Transverse colon (tissue), 4 donors: ENCODE results near the gene USP9Y. TPM values are rescaled to one million over a fixed set of nuclear protein-coding genes. Genes with fewer than 3 reads are reported as not detected.
"Not testable (repeated sequence)": the region's sequence is repeated elsewhere in the genome, so short reads cannot be mapped to it uniquely, and the experiment has no call there.

Source experiments
- DNase-seq: peaks from one replicate; pipeline ENCODE4 v3.0.0-alpha.2; 2019
- H3K27ac ChIP-seq, 4 donors: fragments of 200-600 bp; sonication (generic); 2 replicates each; pipeline ENCODE4 v1.5.1; 2016 to 2018; ENCODE audit warnings: inconsistent platforms in 4 of 4
- H3K27me3 ChIP-seq: fragments of 200-600 bp; sonication (generic); 2 replicates; pipeline ENCODE4 v1.5.1; 2017; ENCODE audit warnings: inconsistent platforms
- H3K36me3 ChIP-seq, 4 donors: fragments of 200-600 bp; sonication (generic); 2 replicates each; pipeline ENCODE4 v1.5.1; 2017 to 2019; ENCODE audit warnings: inconsistent platforms in 4 of 4
- H3K4me1 ChIP-seq, 4 donors: fragments of 200-600 bp; sonication (generic); 2 replicates each; pipeline ENCODE4 v1.5.1; 2017 to 2020; ENCODE audit warnings: inconsistent platforms in 4 of 4
- H3K4me3 ChIP-seq, 4 donors: fragments of 200-600 bp; sonication (generic); 1 replicate in 1 of 4; 2 replicates in 3 of 4; pipeline versions ENCODE4 v1.5.1 to v1.6.1; 2017 to 2019; ENCODE audit warnings: inconsistent platforms in 4 of 4
- H3K9me3 ChIP-seq, 2 donors: fragments of 200-600 bp; sonication (generic); 2 replicates each; pipeline ENCODE4 v1.5.1; 2017 to 2019; ENCODE audit warnings: inconsistent platforms in 2 of 2
- EP300 ChIP-seq: sonication (generic); formaldehyde crosslinking; IDR thresholded peaks from one replicate; pipeline ENCODE4 v1.6.1; 2017; ENCODE audit warnings: antibody characterized with exemption, low read depth
- POLR2A ChIP-seq: fragments of 450-650 bp; IDR thresholded peaks from one replicate; pipeline ENCODE4 v1.6.1; 2016; ENCODE audit warnings: antibody characterized with exemption, mild to moderate bottlenecking, moderate library complexity
- POLR2AphosphoS5 ChIP-seq, 3 donors: sonication (generic); formaldehyde crosslinking; IDR thresholded peaks; one replicate each; pipeline ENCODE4 v1.6.1; 2016; ENCODE audit warnings: antibody characterized with exemption in 3 of 3
- WGBS, 2 donors: methylation state at CpG; one replicate each; pipeline ENCODE4 v1.1.5; 2018; ENCODE audit warnings: low coverage in 1 of 2; 5-methylcytosine and 5-hydroxymethylcytosine counted together
- in situ Hi-C, 4 donors: fragments of 200-750 bp; cut with MboI; loops; one replicate each; pipeline versions ENCODE4 v1.15.0 to v1.15.1; 2017; ENCODE audit warnings: low sequenced_read_pairs in 3 of 4, low pct_ligation_motif_present in 1 of 4, low pct_unique_long_range_greater_than_20kb in 1 of 4
- intact Hi-C: fragments of 100-400 bp; cut with DNase I; formaldehyde crosslinking; loops from one replicate; pipeline ENCODE4 v1.15.1; 2023; ENCODE audit warnings: low total_unique reads
- total RNA-seq, 4 donors: library from RNA; depleted of rRNA; stranded (reverse); fragments of >200 nt; gene quantifications; one replicate each; pipeline ENCODE4 v1.1.0, GENCODE V29; 2016
- TF ChIP-seq, protein P1 (sequence below), 5 experiments: fragments of 200-600 bp in 3 of 5; fragments of 450-650 bp in 2 of 5; sonication (generic) in 3 of 5; IDR thresholded peaks; 1 replicate in 2 of 5; 2 replicates in 3 of 5; pipeline ENCODE4 v1.5.1; 2016 to 2017; ENCODE audit warnings: antibody characterized with exemption in 5 of 5, inconsistent platforms in 3 of 5, mild to moderate bottlenecking in 2 of 5, moderate library complexity in 1 of 5

The USP9Y gene
- total RNA-seq, 4 donors from 2014 or later, result 11.7 to 12.3 TPM; not detected in 2

DNA sequence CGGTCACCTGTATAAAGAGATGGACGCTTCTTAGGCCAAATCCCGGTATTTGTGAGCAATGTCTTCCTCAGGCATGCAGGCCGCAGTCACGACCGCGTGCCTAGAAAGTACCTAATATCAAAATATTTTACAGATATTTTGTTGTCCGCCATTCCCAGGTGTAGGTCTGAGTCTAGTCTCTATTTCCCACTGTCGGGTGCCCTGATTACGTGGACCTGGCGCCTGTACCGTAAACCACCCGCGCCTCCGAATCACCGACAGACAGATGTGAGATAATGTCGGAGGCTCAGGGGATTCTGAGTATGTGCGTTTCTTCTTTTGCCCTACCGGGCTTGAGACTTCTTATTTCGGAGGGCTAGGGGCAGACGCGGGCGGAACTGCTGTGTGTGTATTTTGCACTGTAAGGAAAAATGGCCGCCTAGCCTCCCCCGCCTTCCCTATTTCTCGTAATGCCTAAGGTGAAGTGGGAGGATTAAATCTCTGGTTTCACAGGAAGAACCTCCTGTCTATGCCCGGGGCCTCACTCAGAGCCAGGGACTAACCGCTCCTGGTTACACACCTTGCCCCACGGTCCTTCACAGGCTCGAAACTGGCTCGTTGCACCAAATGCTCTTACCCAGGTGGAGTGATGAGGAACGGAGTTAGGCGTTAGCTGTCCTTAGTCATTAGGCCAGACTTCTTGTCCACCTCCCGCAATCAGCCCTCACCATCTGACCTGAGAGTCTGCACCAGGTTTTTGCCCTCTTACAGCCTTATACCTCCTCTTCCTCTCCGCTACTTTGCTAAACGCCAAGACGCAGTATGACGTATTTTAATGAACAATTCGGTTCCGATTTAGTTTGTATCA, 38.1 kb upstream of the USP9Y start:
- TF ChIP-seq POLR2A (no peak), POLR2AphosphoS5 (IDR thresholded peaks at IDR 0.05) (no peak), EP300 (no peak)
- TF ChIP-seq, protein P1, sequence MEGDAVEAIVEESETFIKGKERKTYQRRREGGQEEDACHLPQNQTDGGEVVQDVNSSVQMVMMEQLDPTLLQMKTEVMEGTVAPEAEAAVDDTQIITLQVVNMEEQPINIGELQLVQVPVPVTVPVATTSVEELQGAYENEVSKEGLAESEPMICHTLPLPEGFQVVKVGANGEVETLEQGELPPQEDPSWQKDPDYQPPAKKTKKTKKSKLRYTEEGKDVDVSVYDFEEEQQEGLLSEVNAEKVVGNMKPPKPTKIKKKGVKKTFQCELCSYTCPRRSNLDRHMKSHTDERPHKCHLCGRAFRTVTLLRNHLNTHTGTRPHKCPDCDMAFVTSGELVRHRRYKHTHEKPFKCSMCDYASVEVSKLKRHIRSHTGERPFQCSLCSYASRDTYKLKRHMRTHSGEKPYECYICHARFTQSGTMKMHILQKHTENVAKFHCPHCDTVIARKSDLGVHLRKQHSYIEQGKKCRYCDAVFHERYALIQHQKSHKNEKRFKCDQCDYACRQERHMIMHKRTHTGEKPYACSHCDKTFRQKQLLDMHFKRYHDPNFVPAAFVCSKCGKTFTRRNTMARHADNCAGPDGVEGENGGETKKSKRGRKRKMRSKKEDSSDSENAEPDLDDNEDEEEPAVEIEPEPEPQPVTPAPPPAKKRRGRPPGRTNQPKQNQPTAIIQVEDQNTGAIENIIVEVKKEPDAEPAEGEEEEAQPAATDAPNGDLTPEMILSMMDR (IDR thresholded peaks at IDR 0.05), result no peak
- Histone ChIP-seq H3K9me3 (no peaks in the 10 kb centered on the region), H3K27ac (peak overlapping the region in 2 of 4 donors; percentile 85 to 86), H3K4me1 (no peaks in the 10 kb centered on the region), H3K27me3 (no peaks in the 10 kb centered on the region), H3K4me3 (peak overlapping the region in 2 of 4 donors; percentile 52 to 68), H3K36me3 (no peaks in the 10 kb centered on the region)
- no peak for DNase-seq
- WGBS, 2 donors, result no CpG with 5 or more reads among the region's 40 CpGs
- in situ Hi-C loops (no loop called here), intact Hi-C loops (no loop called here)

DNA sequence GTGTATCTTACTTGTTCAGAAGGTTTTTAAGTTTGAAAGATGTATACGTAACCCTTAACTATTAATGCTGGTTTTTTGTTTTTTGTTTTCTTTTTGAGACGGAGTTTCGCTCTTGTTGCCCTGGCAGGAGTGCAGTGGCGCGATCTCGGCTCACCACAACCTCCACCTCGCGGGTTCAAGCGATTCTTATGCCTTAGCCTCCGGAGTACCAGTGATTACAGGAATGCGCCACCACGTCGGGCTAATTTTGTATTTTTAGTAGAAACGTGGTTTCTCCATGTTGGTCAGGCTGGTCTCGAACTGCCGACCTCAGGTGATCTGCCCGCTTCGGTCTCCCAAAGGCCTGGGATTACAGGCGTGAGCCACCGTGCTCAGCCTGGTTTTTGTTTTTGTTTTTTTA, 37.2 kb upstream of the USP9Y start:
- DNase-seq, in situ Hi-C loops, H3K27ac ChIP-seq, intact Hi-C loops, H3K36me3 ChIP-seq, H3K9me3 ChIP-seq, H3K27me3 ChIP-seq, H3K4me1 ChIP-seq: not testable (repeated sequence)
- peak overlapping the region in 1 of 4 donors; percentile 68 for H3K4me3 ChIP-seq
- WGBS, 2 donors, result 86% methylated on average over 8 of the region's 20 CpGs; no CpG with 5 or more reads in 1 of the 2 donors

DNA sequence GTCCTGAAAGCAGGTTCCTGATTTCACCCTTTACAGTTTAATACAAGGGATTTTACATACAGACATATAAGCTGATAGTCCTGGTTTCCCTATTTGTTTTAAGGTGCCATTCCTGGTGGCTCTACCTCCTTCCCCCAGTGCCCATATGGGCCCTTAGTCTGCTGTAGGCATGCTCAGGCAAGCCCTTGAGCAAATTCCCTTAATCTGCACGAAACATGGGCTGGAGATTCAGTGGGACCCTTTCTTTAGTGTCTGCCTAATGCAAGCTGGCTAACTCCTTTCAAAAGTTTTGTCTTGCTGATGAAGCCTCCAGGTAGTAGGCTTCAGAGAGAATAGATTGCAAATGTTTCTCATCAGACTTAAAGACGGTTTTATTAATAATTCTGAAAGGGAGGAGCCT, 22.9 kb upstream of the USP9Y start:
- no peak for DNase-seq
- in situ Hi-C loops, result no loop called here
- TF ChIP-seq POLR2A (no peak), EP300 (no peak), POLR2AphosphoS5 (IDR thresholded peaks at IDR 0.05) (no peak)
- TF ChIP-seq, protein P1 (IDR thresholded peaks at IDR 0.05), result no peak
- Histone ChIP-seq H3K4me1 (peaks cover 0 to 3% (median 0%) of the 10 kb centered on the region in 4 donors), H3K4me3 (no peak overlapping the region), H3K27ac (no peak overlapping the region), H3K27me3 (no peaks in the 10 kb centered on the region), H3K9me3 (peaks cover 0 to 6% of the 10 kb centered on the region in 2 donors), H3K36me3 (no peaks in the 10 kb centered on the region)
- no CpG with 5 or more reads among the region's 2 CpGs for WGBS, 2 donors
- intact Hi-C loops, result no loop called here

DNA sequence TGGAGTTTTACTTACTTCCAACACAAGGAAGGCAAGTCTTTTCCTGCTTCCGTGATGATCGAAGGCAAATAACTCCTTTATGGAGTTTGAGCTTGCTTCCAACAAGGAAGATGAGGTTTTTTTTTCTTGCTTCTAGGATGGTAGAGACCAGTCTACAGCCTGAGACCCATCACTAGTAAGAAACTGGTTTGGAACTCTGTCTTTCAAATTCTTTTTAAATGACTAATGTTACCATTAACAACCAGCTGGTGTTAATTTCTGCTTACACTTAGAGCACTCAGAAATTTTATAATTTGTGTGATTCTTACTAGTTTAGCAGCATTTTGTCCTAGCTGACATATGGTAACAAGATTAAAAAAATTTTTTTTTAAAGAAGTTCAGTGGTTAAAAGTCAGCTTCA, 19.5 kb upstream of the USP9Y start:
- H3K27ac ChIP-seq, result no peak overlapping the region

More for the DNA sequence above, 19.5 kb upstream of the USP9Y start:
- H3K4me3 ChIP-seq, result no peak overlapping the region
- no peaks in the 10 kb centered on the region for H3K36me3 ChIP-seq
- TF ChIP-seq POLR2AphosphoS5 (IDR thresholded peaks at IDR 0.05) (no peak), EP300 (no peak), POLR2A (no peak)
- TF ChIP-seq, protein P1 (IDR thresholded peaks at IDR 0.05), result no peak
- H3K4me1 ChIP-seq, result peaks cover 0 to 3% (median 0%) of the 10 kb centered on the region in 4 donors
- in situ Hi-C loops (no loop called here), intact Hi-C loops (no loop called here)
- H3K27me3 ChIP-seq, result no peaks in the 10 kb centered on the region
- WGBS, 2 donors, result no CpG with 5 or more reads among the region's 2 CpGs
- no peak for DNase-seq
- peaks cover 0 to 5% of the 10 kb centered on the region in 2 donors for H3K9me3 ChIP-seq
